22Rv1 (cell line): ENCODE measurements around the gene MUC6.

Source experiments
- ZFX ChIP-seq: fragments of 450-650 bp; IDR thresholded peaks from 2 replicates; pipeline ENCODE4 v1.6.1; 2017; ENCODE audit warnings: antibody characterized with exemption, borderline replicate concordance
- TF ChIP-seq, protein P1 (sequence below): fragments of 450-650 bp; IDR thresholded peaks from 2 replicates; pipeline ENCODE4 v1.5.1; 2017; ENCODE audit warnings: mild to moderate bottlenecking

- TF ChIP-seq, protein P1, sequence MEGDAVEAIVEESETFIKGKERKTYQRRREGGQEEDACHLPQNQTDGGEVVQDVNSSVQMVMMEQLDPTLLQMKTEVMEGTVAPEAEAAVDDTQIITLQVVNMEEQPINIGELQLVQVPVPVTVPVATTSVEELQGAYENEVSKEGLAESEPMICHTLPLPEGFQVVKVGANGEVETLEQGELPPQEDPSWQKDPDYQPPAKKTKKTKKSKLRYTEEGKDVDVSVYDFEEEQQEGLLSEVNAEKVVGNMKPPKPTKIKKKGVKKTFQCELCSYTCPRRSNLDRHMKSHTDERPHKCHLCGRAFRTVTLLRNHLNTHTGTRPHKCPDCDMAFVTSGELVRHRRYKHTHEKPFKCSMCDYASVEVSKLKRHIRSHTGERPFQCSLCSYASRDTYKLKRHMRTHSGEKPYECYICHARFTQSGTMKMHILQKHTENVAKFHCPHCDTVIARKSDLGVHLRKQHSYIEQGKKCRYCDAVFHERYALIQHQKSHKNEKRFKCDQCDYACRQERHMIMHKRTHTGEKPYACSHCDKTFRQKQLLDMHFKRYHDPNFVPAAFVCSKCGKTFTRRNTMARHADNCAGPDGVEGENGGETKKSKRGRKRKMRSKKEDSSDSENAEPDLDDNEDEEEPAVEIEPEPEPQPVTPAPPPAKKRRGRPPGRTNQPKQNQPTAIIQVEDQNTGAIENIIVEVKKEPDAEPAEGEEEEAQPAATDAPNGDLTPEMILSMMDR, result no peak
- no peak for TF ChIP-seq ZFX
These were observed 5.6 kb upstream of the MUC6 start for GRCh38 chr11:1041936-1042608.
